ENCODE data around the gene RNASE13.

Gene RNASE13

DNA sequence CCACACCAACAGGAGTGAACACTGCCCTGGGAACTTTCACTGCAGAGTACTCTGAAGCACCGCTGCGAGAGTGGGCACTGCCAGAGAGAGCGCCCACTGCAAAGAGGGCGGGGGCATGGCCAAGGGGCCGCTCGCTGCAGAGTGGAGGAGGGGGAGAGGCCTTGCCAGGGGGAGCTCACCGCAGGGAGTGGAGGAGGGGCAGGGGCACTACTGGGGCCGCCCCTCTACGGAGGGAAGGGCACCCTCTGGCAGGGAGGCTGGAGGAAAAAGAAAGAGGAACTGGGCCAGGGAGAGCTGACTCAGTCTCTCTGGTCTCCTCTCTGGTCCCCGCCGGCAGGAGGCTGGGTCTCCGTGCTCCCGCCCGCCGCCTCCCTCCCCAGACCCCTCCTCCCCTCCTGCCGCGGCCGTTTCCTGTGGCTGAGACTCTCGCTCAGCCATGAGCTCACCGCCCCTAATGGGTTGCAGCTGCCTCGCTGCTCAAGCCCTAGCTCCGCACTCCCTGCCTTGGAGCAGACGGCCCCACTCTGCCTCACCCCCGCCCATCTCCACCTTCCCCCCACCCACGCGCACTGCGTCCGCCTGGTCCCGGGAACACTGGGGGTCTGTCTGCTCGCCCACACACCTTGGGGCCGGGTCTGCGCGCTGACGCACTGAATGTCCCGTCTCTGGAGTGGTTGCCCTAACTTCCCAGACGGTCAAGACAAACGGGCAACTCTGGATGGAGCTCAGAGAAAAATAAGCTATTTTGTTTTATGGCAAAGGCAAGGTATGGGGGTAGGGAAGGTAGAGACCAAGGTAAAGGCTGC lies 36.8 kb upstream of the RNASE13 start:
- TF ChIP-seq, protein P1, sequence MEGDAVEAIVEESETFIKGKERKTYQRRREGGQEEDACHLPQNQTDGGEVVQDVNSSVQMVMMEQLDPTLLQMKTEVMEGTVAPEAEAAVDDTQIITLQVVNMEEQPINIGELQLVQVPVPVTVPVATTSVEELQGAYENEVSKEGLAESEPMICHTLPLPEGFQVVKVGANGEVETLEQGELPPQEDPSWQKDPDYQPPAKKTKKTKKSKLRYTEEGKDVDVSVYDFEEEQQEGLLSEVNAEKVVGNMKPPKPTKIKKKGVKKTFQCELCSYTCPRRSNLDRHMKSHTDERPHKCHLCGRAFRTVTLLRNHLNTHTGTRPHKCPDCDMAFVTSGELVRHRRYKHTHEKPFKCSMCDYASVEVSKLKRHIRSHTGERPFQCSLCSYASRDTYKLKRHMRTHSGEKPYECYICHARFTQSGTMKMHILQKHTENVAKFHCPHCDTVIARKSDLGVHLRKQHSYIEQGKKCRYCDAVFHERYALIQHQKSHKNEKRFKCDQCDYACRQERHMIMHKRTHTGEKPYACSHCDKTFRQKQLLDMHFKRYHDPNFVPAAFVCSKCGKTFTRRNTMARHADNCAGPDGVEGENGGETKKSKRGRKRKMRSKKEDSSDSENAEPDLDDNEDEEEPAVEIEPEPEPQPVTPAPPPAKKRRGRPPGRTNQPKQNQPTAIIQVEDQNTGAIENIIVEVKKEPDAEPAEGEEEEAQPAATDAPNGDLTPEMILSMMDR (IDR thresholded peaks at IDR 0.05; ENCODE audit: low read depth, low read length) = no peak
- DNase-seq (ENCODE audit: low read depth, low spot score) = peak; percentile 98
- peak overlapping the region; percentile 86 for H3K4me3 ChIP-seq (ENCODE audit: low read depth, low read length)
- in situ Hi-C loops (cut with HindIII; ENCODE audit: low sequenced_read_pairs) = no loop called here

DNA sequence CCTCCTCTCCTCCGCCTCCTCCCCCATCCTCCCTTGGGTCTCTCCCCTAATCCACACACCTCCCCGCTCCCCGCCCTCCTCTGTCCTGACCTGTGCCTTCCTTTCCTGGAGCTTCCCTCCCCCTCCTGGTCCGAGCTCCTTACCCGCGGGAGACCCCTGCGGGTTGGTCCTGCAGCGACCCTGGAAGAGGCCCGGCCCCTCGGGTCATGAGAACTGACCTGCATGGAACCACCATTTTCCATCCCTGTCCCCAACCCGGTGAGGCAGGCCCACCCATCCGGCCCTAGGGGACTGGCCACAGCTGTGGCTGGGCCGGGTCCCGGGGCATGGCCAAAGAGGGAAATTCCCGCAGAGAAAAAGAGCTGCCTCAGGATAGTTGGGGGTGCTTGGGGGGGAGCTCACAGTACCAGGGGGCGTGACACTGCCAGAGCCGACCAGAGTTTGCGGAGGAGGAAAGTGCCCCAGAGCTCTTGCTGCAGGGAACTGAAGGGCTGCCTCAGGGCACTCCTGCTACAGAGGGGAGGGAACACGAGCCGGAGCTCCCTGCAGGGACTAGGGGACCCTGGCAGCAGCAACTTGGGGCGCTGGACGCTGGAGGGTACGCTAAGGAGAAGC lies 36.1 kb upstream of the RNASE13 start:
- H3K4me3 ChIP-seq (ENCODE audit: low read depth, low read length) = peak overlapping the region; percentile 86
- DNase-seq (ENCODE audit: low read depth, low spot score) = peak; percentile 67
- TF ChIP-seq, protein P1 (IDR thresholded peaks at IDR 0.05; ENCODE audit: low read depth, low read length) = no peak
- in situ Hi-C loops (cut with HindIII; ENCODE audit: low sequenced_read_pairs) = no loop called here

DNA sequence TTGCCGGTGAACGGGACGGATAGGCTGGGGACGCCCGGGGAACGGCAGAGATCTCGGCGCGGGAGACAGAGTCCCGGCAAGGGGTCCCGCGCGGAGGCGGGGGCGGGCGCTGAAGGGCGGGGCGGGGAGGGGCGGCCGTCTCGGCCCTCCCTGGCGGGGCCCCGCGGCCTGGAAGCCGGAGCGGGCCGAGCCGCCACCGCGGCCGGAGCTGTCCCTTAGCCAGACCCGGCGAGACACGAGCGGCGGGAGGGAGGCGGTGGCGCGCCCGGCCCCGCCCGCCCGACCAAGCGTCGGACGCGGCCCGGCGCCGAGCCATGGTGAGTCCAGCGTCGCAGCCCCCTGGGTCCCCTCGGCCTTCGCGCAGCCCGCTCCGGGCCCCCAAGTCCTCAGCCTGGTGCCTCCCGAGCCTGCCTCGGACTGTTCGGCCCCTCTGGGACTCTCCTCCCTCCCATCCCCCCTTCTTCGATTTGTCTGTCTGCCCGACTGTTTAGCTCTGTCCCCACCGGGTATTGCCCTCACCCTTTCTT lies 35.5 kb upstream of the RNASE13 start, which contains the start of gene ARHGEF40:
Gene ARHGEF40, plus strand, starts transcription at position 222 of the 527 bp plus-strand sequence. Its CDS starts 93 bp downstream, at position 315.
- TF ChIP-seq, protein P1 (IDR thresholded peaks at IDR 0.05; ENCODE audit: low read depth, low read length) = no peak
- peak within 1 kb of the TSS; percentile 86 for H3K4me3 ChIP-seq (ENCODE audit: low read depth, low read length)
- in situ Hi-C loops (cut with HindIII; ENCODE audit: low sequenced_read_pairs) = no loop called here
- DNase-seq (ENCODE audit: low read depth, low spot score) = peak; percentile 47

DNA sequence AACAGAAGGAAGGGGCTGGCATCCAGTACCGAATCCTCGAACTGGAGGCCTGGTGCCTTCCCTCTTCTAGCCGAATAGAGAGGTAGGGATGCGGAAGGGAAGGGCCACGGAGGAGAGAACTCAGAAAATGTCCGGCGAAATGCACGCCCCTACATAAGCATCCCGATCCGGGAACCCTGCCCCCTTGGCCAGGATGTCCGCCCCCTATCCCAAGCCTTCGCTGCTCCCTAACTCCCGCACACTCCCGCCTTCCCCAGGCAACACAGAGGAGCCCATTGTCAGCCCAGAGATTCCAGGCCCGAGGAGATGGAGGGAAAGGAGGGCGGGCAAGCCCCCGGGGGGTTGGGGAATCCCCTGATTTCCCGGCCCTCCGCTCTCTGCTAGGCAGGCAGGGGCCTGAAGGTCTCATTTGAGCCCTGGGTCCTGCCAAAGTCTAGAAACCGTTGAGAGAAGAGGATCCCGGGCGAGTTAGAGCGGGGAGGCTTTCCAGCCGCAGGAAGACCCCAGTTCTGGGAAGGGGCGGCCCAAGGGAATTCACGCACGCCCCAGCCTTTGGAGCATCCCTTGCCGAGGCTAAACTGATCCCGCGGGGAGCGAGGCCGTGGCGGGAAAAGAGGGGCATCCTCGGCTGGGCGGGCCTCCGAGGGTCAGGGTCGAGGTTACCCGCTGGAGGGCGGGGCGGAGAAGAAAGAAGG lies 34.9 kb upstream of the RNASE13 start:
- DNase-seq (ENCODE audit: low read depth, low spot score) = peak; percentile 41
- H3K4me3 ChIP-seq (ENCODE audit: low read depth, low read length) = peak overlapping the region; percentile 86
- in situ Hi-C loops (cut with HindIII; ENCODE audit: low sequenced_read_pairs) = no loop called here
- TF ChIP-seq, protein P1 (IDR thresholded peaks at IDR 0.05; ENCODE audit: low read depth, low read length) = no peak

DNA sequence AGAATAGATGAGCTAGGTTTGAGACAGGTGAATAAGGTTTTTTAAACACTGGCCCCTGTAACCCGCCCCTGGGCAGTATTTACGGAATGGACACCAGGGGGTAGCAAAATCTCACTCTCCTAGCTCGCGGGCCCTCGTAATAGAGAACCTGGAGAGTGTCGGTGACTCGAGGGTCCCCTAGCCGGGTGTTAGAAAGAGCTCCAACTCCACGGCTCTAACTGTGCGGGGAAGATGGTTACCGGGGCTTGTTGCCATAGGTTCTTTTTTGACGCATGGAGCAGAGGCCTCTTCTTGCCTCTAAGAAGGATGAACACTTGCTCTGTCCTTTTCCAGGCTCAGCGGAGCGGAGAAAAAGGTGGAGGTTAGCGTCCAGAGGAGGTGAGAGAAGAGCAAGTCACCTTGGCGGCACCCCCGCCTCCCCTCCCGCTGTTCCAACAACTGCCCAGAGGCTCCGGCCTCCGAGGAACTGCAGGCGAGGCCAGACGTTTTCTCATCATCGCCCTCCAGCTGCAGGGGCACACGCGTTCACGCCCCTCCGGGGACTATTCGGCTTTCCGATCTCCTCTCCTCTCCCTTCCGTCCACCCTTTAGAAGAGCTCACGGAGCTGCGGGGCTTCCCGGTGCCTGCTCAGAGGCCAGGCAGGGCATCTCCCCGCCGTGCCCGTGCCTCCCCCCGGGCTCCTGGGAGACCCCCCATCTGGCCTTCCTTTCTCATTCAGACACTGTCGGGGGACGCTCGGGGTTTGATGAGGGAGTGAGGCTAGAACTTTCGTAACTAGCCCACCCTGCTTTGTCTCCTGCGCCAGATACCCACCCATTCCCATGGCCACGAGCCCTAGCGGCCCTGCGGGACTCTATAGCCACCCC lies 34.1 kb upstream of the RNASE13 start:
- peak overlapping the region; percentile 86 for H3K4me3 ChIP-seq (ENCODE audit: low read depth, low read length)
- in situ Hi-C loops (cut with HindIII; ENCODE audit: low sequenced_read_pairs) = no loop called here
- TF ChIP-seq, protein P1 (IDR thresholded peaks at IDR 0.05; ENCODE audit: low read depth, low read length) = peak; percentile 69
- peak; percentile 57 for DNase-seq (ENCODE audit: low read depth, low spot score)
